NOMO-1 (cell line): Measurements from ENCODE around the gene SERINC2.

Experiments
- DNase-seq, 2 experiments: peaks; one replicate each; lab custom pipeline; 2025; ENCODE audit not compliant: unreplicated experiment in 2 of 2; lab: John Stamatoyannopoulos, UW

SERINC2 gene

GRCh38 chr1:31412732-31413404, at the start of gene SERINC2:
TSS of gene SERINC2 (plus strand) at chr1:31413213. CDS start at chr1:31413266, 53 bp downstream.
- DNase-seq = no peak

- no peak for DNase-seq
Measured at GRCh38 chr1:31364561-31365250, 48.3 kb upstream of the SERINC2 start.

- DNase-seq = no peak
Measured at GRCh38 chr1:31366796-31367195, 46.2 kb upstream of the SERINC2 start.

- DNase-seq = no peak
Measured at GRCh38 chr1:31368611-31369107, 44.4 kb upstream of the SERINC2 start.

GRCh38 chr1:31370021-31370420, 43.0 kb upstream of the SERINC2 start:
- no peak for DNase-seq

GRCh38 chr1:31370565-31370964, 42.4 kb upstream of the SERINC2 start:
- no peak for DNase-seq

GRCh38 chr1:31371121-31371959, 41.7 kb upstream of the SERINC2 start:
- no peak for DNase-seq

- no peak for DNase-seq
Measured at GRCh38 chr1:31372051-31372450, 41.0 kb upstream of the SERINC2 start.

- no peak for DNase-seq
Measured at GRCh38 chr1:31372751-31373055, 40.3 kb upstream of the SERINC2 start.

GRCh38 chr1:31373056-31373896, 39.7 kb upstream of the SERINC2 start, which contains the start of gene FABP3:
TSS of gene FABP3 (minus strand) at chr1:31373076. CDS start at chr1:31373014, 62 bp downstream.
- peak; percentile 22 to 26 for DNase-seq

- DNase-seq = no peak
Measured at GRCh38 chr1:31373897-31374486, 39.0 kb upstream of the SERINC2 start.

- DNase-seq = no peak
Measured at GRCh38 chr1:31374511-31375196, 38.4 kb upstream of the SERINC2 start.

GRCh38 chr1:31376375-31377134, 36.5 kb upstream of the SERINC2 start:
- no peak for DNase-seq

- DNase-seq = no peak
Measured at GRCh38 chr1:31377364-31377863, 35.6 kb upstream of the SERINC2 start.

- no peak for DNase-seq
Measured at GRCh38 chr1:31378001-31378400, 35.0 kb upstream of the SERINC2 start.

- DNase-seq = no peak
Measured at GRCh38 chr1:31380181-31380580, 32.8 kb upstream of the SERINC2 start.

GRCh38 chr1:31381394-31382294, 31.4 kb upstream of the SERINC2 start:
- DNase-seq = no peak
